ENCODE data around the gene TXNRD2.

TXNRD2 gene

GRCh38 chr22:19879246-19879570 is 62.4 kb downstream of the TXNRD2 start:
- Histone ChIP-seq H3K27me3 (ENCODE audit: insufficient read depth, low read length) (no peaks in the 10 kb centered on the region), H3K9ac (ENCODE audit: low read depth, low read length) (no peak overlapping the region), H3K4me3 (ENCODE audit: low read length) (no peak overlapping the region), H3K9me3 (ENCODE audit: insufficient read depth, low read depth, low read length) (no peaks in the 10 kb centered on the region), H3K36me3 (ENCODE audit: insufficient read depth, low read length) (peaks cover 5% of the 10 kb centered on the region; the same call in 1 of the 2 replicates), H3K27ac (ENCODE audit: low read depth, low read length) (no peak overlapping the region), H3K4me1 (ENCODE audit: insufficient read depth, low read length) (peaks cover 25% of the 10 kb centered on the region)
- WGBS: 89% methylated on average over 13 of the region's 13 CpGs

DNA sequence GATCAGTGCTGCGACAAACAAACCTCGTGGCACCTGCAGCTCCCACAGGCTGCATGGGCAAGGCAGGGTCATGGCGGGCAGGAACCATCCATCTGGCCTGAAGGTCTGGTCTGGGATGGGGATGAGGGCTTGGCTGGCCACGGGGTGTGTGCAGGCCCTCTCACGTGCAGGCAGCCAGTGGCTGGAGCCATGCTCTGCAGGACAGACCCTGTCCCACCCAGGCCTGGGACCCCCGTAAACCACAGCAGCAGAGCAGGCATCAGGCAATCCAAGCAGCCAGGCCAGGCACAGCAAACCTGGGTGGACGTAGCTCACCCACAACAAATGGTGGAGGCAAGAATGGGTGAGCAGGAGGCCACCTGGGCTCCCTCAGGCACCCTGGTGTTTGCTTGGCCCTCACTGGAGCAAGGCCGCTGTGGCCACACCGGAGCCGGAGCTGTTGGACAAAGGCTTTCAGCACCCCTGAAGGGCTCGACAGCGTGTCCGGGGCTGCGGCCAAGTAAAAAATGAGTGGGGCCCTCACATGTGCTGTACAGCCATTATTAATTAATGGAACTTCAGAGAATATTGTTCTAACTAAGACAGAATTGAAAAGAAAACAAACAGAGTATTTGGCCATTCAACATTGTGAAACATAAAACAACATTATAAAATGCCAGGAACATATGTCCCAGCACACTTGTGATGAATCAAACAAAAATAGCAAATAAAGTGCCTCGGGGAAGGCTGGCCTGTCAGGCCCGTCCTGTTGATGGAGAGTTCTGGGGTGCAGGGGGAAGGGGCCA is 63.0 kb downstream of the TXNRD2 start:
- H3K4me1 ChIP-seq (ENCODE audit: insufficient read depth, low read length): peaks cover 25% of the 10 kb centered on the region
- no peak overlapping the region; the same call in 1 of the 2 replicates for H3K9ac ChIP-seq (ENCODE audit: low read depth, low read length)
- H3K4me3 ChIP-seq (ENCODE audit: low read length): no peak overlapping the region

GRCh38 chr22:19877626-19878339 is 63.8 kb downstream of the TXNRD2 start:
- H3K9ac ChIP-seq (ENCODE audit: low read depth, low read length): no peak overlapping the region
- no peaks in the 10 kb centered on the region for H3K9me3 ChIP-seq (ENCODE audit: insufficient read depth, low read depth, low read length)
- H3K4me3 ChIP-seq (ENCODE audit: low read length): no peak overlapping the region
- H3K27ac ChIP-seq (ENCODE audit: low read depth, low read length): no peak overlapping the region
- 94% methylated on average over 20 of the region's 20 CpGs for WGBS
- H3K4me1 ChIP-seq (ENCODE audit: insufficient read depth, low read length): peaks cover 25% of the 10 kb centered on the region
- H3K27me3 ChIP-seq (ENCODE audit: insufficient read depth, low read length): no peaks in the 10 kb centered on the region
- H3K36me3 ChIP-seq (ENCODE audit: insufficient read depth, low read length): peaks cover 5% of the 10 kb centered on the region; the same call in 1 of the 2 replicates

More for the DNA sequence above, 63.0 kb downstream of the TXNRD2 start:
- Histone ChIP-seq H3K27me3 (ENCODE audit: insufficient read depth, low read length) (no peaks in the 10 kb centered on the region), H3K9me3 (ENCODE audit: insufficient read depth, low read depth, low read length) (no peaks in the 10 kb centered on the region), H3K36me3 (ENCODE audit: insufficient read depth, low read length) (peaks cover 5% of the 10 kb centered on the region; the same call in 1 of the 2 replicates), H3K27ac (ENCODE audit: low read depth, low read length) (no peak overlapping the region)
- WGBS: 95% methylated on average over 16 of the region's 16 CpGs

DNA sequence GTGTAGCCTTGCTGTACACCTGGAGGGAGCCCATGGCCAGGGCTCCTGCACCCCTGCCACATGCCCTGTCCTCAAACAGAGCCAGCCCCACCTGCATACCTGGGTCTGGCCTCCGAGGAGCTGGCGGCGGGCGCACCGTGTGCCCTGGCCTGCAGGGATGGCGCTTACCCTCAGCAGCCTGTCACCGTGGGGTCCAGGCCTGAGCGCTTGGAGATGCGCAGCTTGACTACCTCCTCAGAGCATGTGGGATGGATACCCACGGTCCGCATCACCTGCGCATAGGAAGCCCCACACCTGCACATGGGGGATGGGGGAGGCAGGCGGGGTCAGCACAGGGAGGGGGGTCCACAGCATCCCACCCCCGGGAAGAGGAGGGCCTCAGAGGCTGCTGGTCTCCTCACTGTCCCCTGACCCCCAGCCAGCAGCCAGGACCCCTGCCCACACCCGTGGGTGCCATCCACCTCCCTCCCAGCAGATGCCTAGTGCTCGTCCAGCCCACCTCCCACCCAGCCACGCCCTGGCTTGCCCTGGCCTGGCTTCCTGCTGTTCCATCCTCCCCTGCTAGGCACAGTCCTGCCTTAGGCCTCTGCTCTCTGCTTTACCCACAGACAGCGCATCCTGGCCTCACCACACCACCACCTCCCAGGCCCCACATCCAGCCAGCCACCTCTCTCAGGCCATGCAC is 64.5 kb downstream of the TXNRD2 start:
- Histone ChIP-seq H3K27ac (ENCODE audit: low read depth, low read length) (no peak overlapping the region), H3K36me3 (ENCODE audit: insufficient read depth, low read length) (peaks cover 5% of the 10 kb centered on the region; the same call in 1 of the 2 replicates), H3K4me1 (ENCODE audit: insufficient read depth, low read length) (peaks cover 23% of the 10 kb centered on the region), H3K4me3 (ENCODE audit: low read length) (no peak overlapping the region), H3K9me3 (ENCODE audit: insufficient read depth, low read depth, low read length) (no peaks in the 10 kb centered on the region), H3K27me3 (ENCODE audit: insufficient read depth, low read length) (no peaks in the 10 kb centered on the region), H3K9ac (ENCODE audit: low read depth, low read length) (no peak overlapping the region)
- 94% methylated on average over 18 of the region's 18 CpGs for WGBS

DNA sequence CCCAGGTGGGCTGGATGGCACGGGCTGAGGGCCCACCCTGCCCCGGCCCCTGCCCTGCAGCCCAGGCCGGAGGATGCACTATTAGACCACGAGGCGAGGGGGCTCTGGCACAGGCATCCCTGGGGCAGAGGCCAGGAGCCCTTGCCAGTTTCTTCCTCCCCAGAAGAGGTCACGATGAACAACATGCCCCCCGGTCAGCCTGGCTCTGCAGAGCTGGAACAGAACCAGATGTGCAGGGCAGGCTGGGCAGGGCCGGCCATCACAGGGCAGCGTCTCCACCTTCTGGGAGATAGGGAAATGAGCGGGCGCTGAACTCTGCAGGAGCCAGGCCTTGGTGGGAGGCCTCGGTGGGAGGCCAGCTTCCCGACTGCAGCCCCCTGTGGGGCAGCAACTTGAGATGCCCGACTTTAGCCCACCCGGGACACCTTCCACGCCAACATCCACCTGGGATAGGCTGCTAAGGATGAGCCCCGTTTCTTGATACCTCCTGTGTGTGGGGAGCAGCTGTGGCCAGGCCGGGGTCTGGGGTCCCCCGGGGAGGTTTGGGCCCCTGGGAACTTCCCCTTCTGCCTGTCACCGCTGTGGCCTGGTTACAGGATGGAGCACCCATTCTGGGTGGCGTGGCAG is 65.2 kb downstream of the TXNRD2 start:
- Histone ChIP-seq H3K4me3 (ENCODE audit: low read length) (no peak overlapping the region), H3K27ac (ENCODE audit: low read depth, low read length) (no peak overlapping the region), H3K36me3 (ENCODE audit: insufficient read depth, low read length) (peaks cover 5% of the 10 kb centered on the region; the same call in 1 of the 2 replicates), H3K9ac (ENCODE audit: low read depth, low read length) (no peak overlapping the region), H3K4me1 (ENCODE audit: insufficient read depth, low read length) (peaks cover 16% of the 10 kb centered on the region), H3K9me3 (ENCODE audit: insufficient read depth, low read depth, low read length) (no peaks in the 10 kb centered on the region), H3K27me3 (ENCODE audit: insufficient read depth, low read length) (no peaks in the 10 kb centered on the region)
- WGBS: 93% methylated on average over 21 of the region's 21 CpGs

- no peak overlapping the region for H3K9ac ChIP-seq (ENCODE audit: low read depth, low read length)
- H3K4me1 ChIP-seq (ENCODE audit: insufficient read depth, low read length): peaks cover 11% of the 10 kb centered on the region
- H3K36me3 ChIP-seq (ENCODE audit: insufficient read depth, low read length): peaks cover 5% of the 10 kb centered on the region; the same call in 1 of the 2 replicates
- no peaks in the 10 kb centered on the region for H3K27me3 ChIP-seq (ENCODE audit: insufficient read depth, low read length)
- WGBS: 95% methylated on average over 23 of the region's 23 CpGs
- H3K4me3 ChIP-seq (ENCODE audit: low read length): no peak overlapping the region
- H3K9me3 ChIP-seq (ENCODE audit: insufficient read depth, low read depth, low read length): no peaks in the 10 kb centered on the region
- no peak overlapping the region for H3K27ac ChIP-seq (ENCODE audit: low read depth, low read length)
These were observed 65.9 kb downstream of the TXNRD2 start for GRCh38 chr22:19875531-19876313.

DNA sequence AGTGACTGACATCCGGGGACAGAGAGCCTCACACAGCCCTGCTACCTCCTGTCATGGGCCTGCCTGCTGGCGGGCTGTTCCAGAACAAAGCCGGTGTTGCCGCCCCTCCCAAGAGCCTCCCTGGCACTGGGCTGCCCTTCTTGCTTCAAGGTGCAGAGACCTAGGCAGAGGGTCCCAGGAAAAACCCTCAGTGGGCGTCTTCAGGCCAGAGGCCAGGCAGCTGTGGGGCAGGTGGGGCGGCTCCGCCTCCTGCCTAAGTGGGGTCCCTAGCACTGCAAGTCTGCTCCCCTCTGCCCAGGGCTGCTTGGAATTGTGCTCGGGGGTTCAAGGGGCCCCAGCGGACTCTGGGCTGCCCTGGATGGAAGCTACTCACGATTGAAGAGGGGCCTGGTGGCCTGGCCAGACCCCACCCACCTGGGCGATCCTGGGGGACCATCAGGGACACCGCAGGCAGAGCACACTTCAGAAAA is 66.5 kb downstream of the TXNRD2 start:
- Histone ChIP-seq H3K36me3 (ENCODE audit: insufficient read depth, low read length) (peaks cover 5% of the 10 kb centered on the region; the same call in 1 of the 2 replicates), H3K27ac (ENCODE audit: low read depth, low read length) (0 out of 2 replicates have a peak overlapping the region, but pooled peaks have one; percentile 0), H3K9me3 (ENCODE audit: insufficient read depth, low read depth, low read length) (no peaks in the 10 kb centered on the region), H3K4me1 (ENCODE audit: insufficient read depth, low read length) (peaks cover 5% of the 10 kb centered on the region; the same call in 1 of the 2 replicates), H3K4me3 (ENCODE audit: low read length) (no peak overlapping the region), H3K27me3 (ENCODE audit: insufficient read depth, low read length) (no peaks in the 10 kb centered on the region), H3K9ac (ENCODE audit: low read depth, low read length) (no peak overlapping the region)
- WGBS: 84% methylated on average over 12 of the region's 12 CpGs

- H3K4me1 ChIP-seq (ENCODE audit: insufficient read depth, low read length): no peaks in the 10 kb centered on the region
- H3K27me3 ChIP-seq (ENCODE audit: insufficient read depth, low read length): no peaks in the 10 kb centered on the region
- no peak overlapping the region for H3K27ac ChIP-seq (ENCODE audit: low read depth, low read length)
- H3K4me3 ChIP-seq (ENCODE audit: low read length): no peak overlapping the region
- no peak overlapping the region for H3K9ac ChIP-seq (ENCODE audit: low read depth, low read length)
- 82% methylated on average over 27 of the region's 27 CpGs for WGBS
- no peaks in the 10 kb centered on the region for H3K9me3 ChIP-seq (ENCODE audit: insufficient read depth, low read depth, low read length)
- peaks cover 5% of the 10 kb centered on the region; the same call in 1 of the 2 replicates for H3K36me3 ChIP-seq (ENCODE audit: insufficient read depth, low read length)
These were observed 67.1 kb downstream of the TXNRD2 start for GRCh38 chr22:19874307-19875060.

- Histone ChIP-seq H3K9me3 (ENCODE audit: insufficient read depth, low read depth, low read length) (no peaks in the 10 kb centered on the region), H3K36me3 (ENCODE audit: insufficient read depth, low read length) (peaks cover 5% of the 10 kb centered on the region; the same call in 1 of the 2 replicates), H3K9ac (ENCODE audit: low read depth, low read length) (no peak overlapping the region), H3K27ac (ENCODE audit: low read depth, low read length) (no peak overlapping the region), H3K27me3 (ENCODE audit: insufficient read depth, low read length) (no peaks in the 10 kb centered on the region), H3K4me1 (ENCODE audit: insufficient read depth, low read length) (no peaks in the 10 kb centered on the region), H3K4me3 (ENCODE audit: low read length) (no peak overlapping the region)
- WGBS: 89% methylated on average over 7 of the region's 7 CpGs
These were observed 67.7 kb downstream of the TXNRD2 start for GRCh38 chr22:19873960-19874306.

Data from HUES64 (cell line).